Ovary (tissue), 3 donors: ENCODE results near the gene ZNF750.

Source experiments
- CTCF ChIP-seq, 3 donors: fragments of 450-650 bp in 2 of 3; fragments of 200-600 bp in 1 of 3; IDR thresholded peaks; one replicate each; pipeline versions ENCODE4 v1.5.1 to v1.8.0; 2016 to 2022; ENCODE audit warnings: antibody characterized with exemption in 3 of 3, mild to moderate bottlenecking in 1 of 3
- EP300 ChIP-seq: sonication (generic); formaldehyde crosslinking; IDR thresholded peaks from one replicate; pipeline ENCODE4 v1.6.1; 2017; ENCODE audit warnings: antibody characterized with exemption
- donor health status: DM: no; HTN: no; CAD: no.

DNA sequence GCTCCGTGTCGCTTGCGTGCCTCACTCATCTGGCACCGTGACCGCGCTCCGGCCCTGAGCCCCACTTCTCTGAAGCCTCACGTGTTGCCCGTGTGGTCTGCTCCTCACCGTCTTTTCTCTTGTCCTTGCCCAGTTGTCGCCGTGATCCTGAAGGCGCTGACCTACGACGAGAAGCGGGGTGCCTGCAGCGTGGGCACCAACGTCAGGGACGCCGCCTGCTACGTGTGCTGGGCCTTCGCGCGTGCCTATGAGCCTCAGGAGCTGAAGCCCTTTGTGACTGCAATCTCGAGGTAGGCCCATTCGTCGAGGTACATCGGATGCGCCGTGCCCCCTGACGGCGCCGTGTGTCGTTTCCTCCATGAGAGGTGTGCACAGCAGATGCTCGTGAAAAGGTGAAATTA is 30.3 kb upstream of the ZNF750 start:
- TF ChIP-seq CTCF (IDR thresholded peaks at IDR 0.05) (no peak), EP300 (no peak)
